Activated naive CD8-positive, alpha-beta T cell treated with anti-CD3 and anti-CD28 coated beads, Interleukin-2, amount 50 U/mL, for 16 hours (primary cell): ENCODE results near the gene NHLH2.

ENCODE experiments used
- DNase-seq: peaks from one replicate; pipeline ENCODE4 v3.0.0-alpha.2; 2020; ENCODE audit warnings: low read depth, low spot score

The NHLH2 gene

DNA sequence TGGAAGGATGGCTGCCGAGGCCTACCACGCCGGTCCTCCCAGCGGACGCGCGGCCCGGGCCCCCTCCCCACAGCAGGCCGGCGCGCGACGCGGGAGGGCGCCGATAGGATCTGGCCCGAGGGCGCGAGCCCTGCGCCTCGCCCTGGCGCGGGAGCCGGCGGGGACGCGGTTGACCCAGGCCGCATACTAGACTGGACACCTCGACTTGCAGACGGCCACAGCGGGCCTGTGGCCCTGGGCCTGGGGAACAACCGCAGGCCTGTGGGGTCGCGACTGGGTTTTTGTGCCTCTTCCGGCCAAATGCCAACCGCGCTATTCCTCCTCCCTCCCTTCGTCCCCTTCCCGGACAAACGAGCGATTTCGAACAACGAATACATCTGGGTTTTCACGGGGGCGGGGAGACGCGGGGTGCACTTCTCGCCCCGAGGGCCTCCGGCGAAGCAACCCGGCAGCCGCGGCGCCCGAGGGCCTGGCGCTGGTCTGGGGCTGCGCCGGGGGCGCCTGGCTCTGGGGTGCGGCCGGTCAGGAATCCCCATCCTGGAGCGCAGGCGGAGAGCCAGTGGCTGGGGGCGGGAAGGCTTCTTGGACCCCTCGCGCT, 2.4 kb downstream of the NHLH2 start:
- no peak for DNase-seq

- no peak for DNase-seq
Measured at GRCh38 chr1:115837740-115838421, 3.0 kb downstream of the NHLH2 start.

- no peak for DNase-seq
Measured at GRCh38 chr1:115837341-115837739, 3.6 kb downstream of the NHLH2 start.

DNA sequence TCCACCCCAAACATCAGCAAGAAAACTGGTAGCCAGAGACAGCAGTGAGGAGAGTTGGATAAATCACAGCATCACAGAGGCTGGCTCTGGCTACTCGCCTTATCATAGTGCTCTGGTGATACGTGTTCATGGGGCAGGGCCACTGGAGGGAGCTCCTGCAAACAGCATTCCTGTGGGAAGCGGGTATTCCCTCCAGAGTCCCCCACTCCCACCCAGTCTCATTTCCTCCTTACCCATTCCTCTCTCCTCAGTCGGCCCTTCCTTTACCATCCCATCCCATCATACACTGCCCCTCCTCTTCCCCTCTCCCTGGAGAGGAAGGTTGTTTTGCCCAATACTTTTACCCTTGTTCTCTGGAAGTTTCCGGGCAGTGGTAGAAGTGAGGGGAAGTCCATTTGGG, 7.1 kb downstream of the NHLH2 start:
- no peak for DNase-seq

GRCh38 chr1:115832651-115833050, 8.3 kb downstream of the NHLH2 start:
- DNase-seq: no peak

DNA sequence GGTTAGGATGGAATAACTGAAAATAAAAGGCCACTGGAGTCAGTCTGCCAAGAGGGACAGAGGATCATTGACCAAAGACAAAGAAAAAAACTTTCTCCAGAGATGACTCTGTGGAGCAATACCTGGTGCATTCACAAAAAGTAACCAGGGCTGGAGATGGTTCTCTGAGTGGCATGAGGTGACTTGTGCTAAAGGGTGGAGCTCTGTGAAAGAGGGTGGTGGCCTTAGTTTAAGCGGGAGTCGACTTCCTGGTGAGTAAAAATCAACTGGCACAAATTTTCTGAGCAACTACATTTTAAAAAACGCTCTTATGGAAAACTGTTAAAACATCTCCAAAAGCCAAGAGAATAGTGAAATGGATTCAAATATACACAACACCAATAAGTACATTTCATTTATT, 10.0 kb downstream of the NHLH2 start:
- no peak for DNase-seq

- DNase-seq: no peak
Measured at GRCh38 chr1:115829947-115830346, 11.0 kb downstream of the NHLH2 start.

DNA sequence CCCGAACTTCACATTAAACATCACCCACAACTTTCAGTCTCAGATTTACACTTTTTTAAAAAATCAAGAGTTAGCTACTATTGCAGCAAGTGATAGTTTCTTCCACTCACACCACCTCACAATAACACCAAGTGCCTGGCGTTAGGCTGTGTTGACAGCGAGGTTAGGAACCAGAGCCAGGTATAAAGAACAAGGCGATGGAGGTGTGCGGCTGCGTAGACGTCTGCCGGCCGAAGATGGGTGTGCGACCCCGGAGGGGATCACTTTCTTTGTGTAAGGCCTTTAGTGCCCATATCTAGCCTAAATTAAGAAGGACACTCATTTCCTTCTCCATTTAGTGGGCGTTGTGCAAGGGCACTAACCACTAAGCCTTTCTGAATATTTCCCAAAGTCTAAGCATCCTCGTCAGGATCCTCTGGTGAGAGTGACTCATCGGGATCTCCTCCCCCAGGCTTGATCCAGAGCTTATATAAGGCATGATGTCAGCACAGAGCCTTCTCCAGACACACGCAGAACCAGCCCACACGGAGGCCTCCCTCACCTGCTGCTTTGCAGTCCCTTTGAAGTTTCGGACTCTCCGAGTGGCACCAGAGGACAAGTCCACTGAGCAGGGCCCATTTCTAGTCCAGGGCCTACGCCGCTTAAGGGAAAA, 11.8 kb downstream of the NHLH2 start:
- no peak for DNase-seq

- DNase-seq: no peak
Measured at GRCh38 chr1:115828101-115829022, 12.6 kb downstream of the NHLH2 start.

DNA sequence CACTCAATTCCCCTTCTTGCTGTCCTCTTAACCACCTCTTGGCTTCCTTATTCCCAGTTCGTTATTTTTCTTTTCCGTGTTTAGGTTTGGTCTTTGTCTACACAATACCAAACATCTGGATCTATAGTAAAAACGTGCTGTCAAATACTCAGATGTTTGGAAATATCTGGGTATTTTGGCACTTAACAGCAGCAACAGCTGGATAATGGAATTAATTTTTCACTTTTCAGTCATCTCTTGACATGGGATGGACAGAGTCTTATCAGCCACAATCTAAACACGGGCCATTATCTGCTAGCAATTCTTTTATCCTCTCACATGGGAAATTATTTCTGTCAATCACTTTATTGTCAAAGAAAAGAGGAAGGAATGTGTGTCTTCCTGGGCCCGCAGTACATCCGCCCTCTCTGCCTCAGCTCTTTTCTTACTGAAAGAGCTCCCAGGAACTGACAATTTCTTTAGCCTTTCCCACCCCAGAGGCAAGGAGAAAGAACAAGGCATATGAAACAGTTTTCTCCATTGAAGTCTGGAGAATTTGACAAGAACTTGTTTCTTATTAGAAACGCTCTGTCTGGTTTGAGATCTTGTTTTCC, 13.4 kb downstream of the NHLH2 start:
- DNase-seq: no peak

GRCh38 chr1:115826628-115827027, 14.3 kb downstream of the NHLH2 start:
- no peak for DNase-seq

- DNase-seq: no peak
Measured at GRCh38 chr1:115822117-115822516, 18.8 kb downstream of the NHLH2 start.

DNA sequence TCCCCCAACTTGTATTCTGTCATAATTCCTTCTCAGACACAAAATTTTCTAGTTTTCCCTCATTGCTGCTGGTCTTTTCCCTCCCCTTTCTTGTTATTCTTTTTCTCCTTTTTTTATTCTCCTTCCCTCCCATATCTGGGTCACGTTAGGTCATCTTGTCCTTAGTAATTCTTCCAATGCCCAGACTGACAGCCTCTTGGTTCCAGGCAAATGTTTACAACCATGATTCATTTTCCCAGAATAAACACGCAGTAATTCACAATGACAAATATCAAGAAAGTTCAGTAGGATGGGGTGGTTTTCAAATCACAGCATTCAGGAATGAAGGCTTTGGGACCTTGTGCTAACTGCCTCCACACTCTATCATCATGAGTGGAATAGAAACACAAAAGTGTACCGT, 25.2 kb downstream of the NHLH2 start:
- no peak for DNase-seq

GRCh38 chr1:115814685-115815398, 26.1 kb downstream of the NHLH2 start:
- no peak for DNase-seq

DNA sequence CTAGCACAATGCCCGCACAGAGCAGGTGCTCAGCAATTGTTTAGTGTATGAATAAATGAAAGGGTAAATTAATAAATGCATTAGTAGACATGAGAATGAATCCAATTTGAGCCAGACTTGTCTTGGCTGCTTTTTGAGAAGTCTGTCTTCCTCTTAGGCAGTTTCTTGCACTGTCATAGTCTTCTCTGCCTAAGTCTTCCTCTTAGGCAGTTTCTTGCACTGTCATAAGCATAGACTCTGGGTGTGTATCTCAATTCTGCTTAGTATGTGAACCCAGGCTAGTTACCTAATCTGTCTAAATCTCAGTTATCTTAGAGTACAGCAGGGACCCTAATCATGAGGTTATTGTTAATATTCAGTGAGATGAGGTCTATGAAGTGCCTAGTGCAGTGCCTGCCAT, 27.2 kb downstream of the NHLH2 start:
- DNase-seq: no peak

GRCh38 chr1:115811140-115811828, 29.6 kb downstream of the NHLH2 start:
- DNase-seq: no peak

- no peak for DNase-seq
Measured at GRCh38 chr1:115810609-115811008, 30.3 kb downstream of the NHLH2 start.

DNA sequence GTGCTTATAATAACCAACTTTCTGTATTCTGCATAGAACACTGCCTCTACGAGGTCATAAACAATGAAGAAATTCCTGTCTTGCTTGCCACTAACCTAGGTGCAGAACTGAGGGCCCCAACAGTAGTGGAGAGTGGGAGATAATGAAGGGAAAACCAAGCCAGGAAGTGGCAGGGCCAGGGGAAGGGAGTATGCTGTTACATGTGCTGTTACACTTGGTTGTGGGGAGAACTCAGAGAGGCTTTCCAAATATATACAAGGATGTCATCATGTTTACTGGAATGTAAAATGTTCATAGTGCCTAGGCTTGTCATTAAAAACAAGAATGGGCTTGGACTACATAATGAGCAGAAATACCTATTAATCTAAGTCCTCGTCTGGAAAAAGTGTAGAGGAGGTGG, 31.1 kb downstream of the NHLH2 start:
- DNase-seq: no peak

DNA sequence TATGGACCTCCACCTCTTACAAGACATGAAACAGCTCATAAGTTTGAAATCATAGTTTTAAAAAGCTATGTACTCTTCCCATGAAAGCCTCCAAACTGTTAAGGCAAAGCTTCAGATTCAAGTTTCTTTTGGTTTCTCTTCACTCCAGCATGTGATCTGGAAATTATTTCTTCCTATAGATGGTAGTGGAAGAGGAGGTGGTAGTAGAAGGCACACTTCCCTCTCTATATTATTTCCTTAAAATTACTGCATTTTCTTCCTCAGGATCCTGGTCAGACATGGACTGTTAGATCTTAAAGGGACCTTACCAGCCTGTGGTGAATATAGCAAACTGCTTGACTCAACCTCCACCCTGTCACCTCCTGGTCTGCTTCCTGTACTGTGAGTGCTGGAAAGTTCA, 31.9 kb downstream of the NHLH2 start:
- no peak for DNase-seq

DNA sequence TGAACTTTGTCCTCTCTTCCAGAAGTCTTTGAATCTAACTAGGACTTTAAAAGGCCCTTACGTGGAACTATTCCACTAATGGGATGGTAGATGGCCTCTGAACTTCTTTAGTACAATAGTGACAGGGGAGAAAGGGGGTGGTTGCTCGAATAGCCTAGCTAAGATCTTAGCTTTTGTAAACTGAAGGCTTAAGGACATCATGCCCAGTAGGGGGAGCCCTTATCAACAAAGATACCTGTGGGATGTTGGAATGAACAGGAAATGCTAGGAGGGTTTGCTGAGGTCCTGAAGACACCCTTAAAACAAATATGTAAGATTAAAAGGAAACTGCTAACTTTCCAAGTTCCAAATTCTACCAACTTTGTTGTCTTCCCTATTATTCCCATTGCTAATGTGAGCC, 33.2 kb downstream of the NHLH2 start:
- no peak for DNase-seq

GRCh38 chr1:115805597-115805996, 35.3 kb downstream of the NHLH2 start:
- DNase-seq: no peak
